Stimulated activated CD4-positive, alpha-beta T cell treated with anti-CD3 and anti-CD28 coated beads, Interleukin-1b, Interleukin-23, amount 100 ng/mL, for 1 hour (primary cell): ENCODE measurements around the gene PSD.
"Not testable (repeated sequence)": the region's sequence is repeated elsewhere in the genome, so short reads cannot be mapped to it uniquely, and the experiment has no call there.

ENCODE experiments used
- DNase-seq, 2 donors: peaks; one replicate each; pipeline ENCODE4 v3.0.0-alpha.2; 2020; ENCODE audit warnings: low read depth in 2 of 2

Gene PSD

DNA sequence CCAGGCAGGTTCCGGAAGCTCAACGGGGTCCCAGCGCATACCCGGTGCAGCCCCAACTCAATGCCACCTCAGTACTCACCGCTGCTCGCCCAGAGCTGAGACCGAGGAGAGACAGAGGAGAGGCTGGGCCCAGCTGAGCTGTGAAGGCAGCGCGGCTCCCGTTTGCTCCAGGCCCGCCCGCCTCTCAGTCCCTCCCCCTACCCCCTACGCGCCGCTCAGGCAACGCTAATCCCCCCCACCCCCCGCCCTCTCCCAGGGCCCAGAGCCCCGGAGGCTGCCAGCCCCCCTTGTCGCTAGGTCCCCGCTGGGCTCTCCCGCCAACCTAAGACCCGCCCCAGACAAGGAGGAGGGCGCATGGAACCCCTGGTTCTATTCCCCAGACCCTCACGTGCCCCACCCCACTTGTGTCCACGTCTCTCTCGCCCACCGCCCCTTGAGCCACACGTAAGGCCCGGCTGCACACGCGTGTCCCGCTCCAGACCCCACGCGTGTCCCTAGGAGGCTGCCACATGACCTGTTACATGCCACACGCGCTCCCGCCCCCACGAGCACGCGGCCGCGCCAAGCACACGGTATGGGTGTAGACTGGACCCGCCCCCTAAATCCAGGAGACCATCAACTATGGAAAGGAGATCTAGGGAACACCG is at the start of gene PSD:
TSS of gene PSD (minus strand) at position 164 of the 647 bp plus-strand sequence. CDS start 1,747 bp downstream, outside the sequence.
- no peak for DNase-seq

GRCh38 chr10:102467971-102468438 is 49.4 kb upstream of the PSD start:
- DNase-seq = no peak

- no peak for DNase-seq
These were observed 48.7 kb upstream of the PSD start for GRCh38 chr10:102467318-102467717.

DNA sequence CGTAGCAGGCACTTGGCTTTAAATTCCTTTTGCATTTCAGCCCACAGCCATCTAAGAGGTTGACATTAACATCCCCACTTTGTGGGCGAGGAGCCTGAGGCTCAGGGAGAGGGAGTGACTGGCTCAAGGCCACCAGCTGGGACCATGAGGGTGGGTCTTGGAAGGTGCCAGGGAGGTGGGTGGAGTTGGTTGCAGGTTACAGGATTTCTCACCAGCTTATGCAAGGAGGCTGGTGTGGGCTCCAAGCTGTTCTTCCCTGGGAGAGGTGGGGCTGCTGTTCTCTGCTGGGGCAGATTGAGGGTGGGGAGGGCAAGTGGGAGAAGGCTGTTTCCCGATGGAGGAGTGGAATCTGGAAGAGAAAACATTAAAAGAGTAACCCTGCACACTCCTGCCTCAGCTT is 46.9 kb upstream of the PSD start:
- DNase-seq = no peak

GRCh38 chr10:102463983-102464382 is 45.4 kb upstream of the PSD start:
- DNase-seq = no peak

DNA sequence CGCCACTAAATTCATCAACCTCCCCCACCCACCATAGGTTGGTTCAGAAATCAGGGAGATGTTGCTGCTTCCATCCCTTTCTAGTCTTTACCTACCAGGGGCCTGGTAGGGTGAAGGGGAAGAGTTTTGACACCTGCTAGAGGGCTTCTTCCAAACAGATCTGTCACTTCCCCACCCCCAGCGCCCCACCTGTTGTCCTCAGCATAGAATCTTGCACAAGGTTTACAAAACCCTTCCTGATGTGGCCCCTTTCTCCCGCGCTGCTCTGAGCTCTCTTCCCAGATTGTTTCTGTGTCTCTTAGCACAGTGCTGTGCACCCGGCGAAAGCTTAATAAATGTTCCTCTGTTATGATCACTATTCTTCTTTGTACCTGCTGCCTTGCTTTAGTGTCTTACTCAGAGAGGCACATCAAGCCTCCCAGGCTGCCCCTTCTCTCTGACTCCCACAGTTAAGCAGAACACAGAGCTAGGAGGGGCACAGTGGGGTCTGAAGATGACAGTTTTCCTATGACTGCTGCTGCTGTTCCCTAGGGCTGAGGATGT is 44.0 kb upstream of the PSD start:
- no peak for DNase-seq

- peak; percentile 86 to 90 for DNase-seq
These were observed 42.8 kb upstream of the PSD start for GRCh38 chr10:102461187-102462054.

DNA sequence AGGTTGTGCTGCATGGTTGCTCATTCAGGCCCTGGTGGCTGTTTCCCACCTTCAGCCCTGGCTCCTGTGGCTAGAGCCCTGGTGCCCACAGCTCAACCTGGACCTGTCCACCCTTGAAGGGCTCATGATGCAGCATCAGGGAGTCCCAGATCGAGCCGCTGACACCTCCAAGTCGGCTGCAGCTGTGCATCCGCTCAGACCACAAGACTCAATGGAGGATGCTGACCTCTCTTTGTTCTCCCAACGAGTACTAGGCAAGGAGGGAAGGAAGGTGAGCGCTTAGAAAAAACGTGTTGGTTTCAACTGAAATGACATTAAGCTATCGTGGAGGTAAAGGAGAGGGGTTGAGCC is 42.2 kb upstream of the PSD start:
- DNase-seq = no peak

DNA sequence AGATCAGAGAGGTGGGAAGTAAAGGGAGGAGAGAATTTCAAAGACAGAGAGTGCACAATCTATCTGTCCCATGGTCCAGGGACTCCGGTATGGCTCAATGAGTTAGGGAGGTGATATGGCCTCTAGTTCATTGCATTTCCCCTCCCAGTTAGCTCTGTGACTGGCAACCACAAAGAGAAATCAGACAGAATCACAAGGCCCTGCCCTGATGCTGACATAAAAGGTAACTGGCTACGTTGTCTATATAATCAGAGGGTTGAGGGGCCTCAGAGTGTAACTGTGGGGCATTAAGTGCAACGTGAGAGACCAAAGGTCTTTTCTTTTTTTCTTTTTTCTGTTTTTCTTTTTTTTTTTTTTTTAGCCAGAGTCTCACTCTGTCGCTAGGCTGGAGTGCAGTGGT is 40.1 kb upstream of the PSD start:
- no peak for DNase-seq

DNA sequence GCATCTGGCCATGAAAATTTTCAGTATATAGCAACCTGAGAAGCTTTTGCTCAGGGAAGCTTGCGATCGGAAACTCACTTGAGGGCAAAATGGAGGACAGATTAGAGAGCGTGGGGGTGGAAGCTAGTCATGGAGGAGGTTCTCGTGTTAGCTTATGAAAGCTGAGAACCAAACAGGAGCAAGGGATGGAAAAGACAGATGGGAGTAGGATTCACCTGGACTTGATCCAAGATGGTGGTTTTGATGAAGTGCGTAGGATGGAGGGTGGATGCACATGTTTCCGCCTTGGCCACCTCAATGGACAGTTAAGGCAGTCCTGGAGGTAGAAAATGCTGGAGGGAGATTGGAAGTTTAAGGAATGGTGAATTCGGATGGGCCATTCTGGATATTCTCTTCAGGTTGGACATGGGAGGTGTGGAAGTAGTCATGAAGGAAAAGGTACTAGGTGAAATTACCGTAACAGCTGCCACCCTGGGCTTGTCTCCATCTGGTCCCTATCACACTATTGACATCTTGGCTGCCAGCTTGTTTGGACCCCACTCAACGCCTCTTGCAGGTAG is 39.1 kb upstream of the PSD start:
- DNase-seq = no peak

DNA sequence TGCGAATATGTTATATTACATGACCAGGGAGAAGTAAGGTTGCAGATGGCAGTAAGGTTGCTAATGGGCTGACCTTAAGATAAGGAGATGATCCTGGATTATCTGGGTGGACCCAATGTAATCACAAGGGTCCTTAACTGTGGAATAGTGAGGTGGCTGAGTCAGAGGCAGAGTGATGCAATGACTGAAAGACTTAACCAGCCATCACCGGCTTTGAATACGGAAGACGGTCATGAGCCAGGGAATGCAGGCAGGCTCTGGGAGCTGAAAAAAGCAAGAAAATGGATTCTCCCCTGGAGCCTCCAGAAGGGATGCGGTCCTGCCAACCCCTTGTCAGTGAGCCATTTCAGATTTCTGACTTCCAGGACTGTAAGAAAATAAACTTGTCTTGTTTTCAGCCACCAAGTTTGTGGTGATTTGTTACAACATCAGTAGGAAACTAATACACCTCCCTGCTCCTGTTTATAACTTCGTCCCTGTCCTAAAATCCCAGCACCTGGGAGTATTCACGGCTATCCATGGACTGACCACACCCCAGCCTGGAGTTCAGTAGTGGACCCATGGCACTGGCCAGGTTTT is 37.4 kb upstream of the PSD start:
- no peak for DNase-seq

DNA sequence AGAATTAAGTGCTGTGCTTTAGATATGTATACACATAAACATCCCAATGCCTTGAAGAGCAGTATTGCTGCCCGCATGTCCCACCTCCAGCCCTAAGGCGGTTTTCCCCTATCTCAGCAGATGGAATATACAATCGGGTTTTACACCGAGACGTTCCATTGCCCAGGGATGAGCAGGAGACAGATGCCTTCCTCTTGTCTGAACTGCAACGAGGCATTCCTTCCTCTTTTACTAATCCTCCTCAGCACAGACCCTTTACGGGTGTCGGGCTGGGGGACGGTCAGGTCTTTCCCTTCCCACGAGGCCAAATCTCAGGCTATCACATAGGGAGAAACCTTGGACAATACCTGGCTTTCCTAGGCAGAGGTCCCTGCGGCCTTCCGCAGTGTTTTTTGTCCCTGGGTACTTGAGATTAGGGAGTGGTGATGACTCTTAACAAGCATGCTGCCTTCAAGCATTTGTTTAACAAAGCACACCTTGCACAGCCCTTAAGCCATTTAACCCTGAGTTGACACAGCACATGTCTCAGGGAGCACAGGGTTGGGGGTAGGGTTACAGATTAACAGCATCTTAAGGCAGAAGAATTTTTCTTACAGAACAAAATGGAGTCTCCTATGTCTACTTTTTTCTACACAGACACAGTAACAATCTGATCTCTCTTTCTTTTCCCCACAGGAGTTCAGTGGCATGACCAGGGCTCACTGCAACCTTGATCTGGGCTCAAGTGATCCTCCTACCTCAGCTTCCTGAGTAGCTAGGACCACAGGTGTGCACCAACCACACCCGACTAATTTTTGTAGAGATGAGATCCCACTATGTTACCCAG is 36.3 kb upstream of the PSD start:
- not testable (repeated sequence) for DNase-seq

GRCh38 chr10:102453502-102453901 is 34.9 kb upstream of the PSD start:
- DNase-seq = no peak

DNA sequence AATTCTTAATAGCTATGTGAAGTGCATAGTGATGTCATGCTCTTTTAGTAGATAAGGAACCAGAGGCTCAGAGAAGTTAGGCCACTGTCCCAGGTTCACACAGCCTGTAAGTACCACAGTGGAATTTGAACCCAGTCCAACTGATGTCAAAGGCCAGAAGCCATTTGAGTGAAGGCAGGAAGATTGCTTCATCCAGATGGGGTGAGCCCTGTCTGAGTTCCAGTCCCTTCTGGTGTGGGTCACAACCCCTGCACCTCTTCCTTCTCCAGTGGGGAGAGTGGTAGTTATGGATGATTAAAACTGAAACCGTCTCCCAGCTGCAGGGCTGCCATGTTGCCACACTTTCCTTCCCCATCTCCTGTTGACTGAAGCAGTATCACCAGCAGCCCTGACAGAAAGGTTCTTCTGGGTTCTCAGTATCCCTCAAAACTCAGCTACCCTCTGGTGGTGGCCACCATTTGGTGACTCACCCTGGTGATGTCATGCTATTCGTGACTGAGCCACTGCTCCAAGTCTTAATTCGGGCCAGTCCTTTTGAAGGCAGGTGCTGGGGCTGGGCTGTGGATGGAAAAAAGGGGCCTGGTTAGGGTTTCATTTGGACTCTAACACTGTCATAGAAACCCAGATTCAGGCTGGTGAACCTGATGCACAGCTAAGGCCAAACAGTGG is 34.2 kb upstream of the PSD start:
- no peak for DNase-seq

GRCh38 chr10:102451105-102451969 is 32.8 kb upstream of the PSD start, which contains the start of gene C10orf95:
Gene C10orf95, minus strand, starts transcription at chr10:102451543. Its CDS starts 450 bp downstream, at chr10:102451093.
- no peak for DNase-seq

GRCh38 chr10:102450374-102451104 is 32.0 kb upstream of the PSD start:
- peak; percentile 59 to 73 for DNase-seq

GRCh38 chr10:102450124-102450373 is 31.5 kb upstream of the PSD start:
- no peak for DNase-seq

DNA sequence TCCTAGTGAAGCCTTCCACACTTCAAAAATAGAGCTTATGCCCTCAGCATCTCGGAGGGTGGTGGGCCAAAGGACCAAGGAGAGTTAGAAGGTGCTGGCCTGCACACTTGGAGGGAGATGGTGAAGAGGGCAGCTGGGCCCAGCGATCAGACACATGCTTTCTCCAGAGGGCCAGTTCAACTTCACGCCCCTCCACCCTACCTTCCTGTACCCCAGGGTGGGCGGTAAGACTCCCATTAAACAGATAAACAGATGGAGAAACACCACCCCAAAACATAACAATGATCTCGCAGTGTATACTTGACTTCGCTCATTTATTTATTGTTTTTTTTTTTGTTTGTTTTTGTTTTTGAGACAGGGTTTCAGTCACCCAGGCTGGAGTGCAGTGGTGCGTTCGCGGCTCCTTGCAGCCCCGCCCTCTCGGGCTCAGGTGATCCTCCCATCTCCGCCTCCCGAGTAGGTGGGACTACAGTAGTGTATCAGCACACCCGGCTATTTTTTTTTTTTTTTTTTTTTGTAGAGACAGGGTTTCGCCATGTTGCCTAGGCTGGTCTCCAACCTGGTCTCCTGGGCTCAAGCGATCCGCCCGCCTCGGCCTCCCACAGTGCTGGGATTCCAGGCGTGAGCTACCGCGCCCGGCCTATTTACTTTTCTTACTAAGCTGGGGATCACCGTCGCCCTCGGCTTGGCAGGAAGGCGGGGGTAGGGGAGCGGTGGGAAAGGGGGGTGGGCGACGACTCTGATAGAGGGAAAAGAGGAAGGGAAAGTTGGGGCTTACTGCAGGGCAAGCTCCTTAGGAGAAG is 30.9 kb upstream of the PSD start:
- peak; percentile 56 to 65 for DNase-seq
